Epithelial cell of prostate (primary cell): Measurements from ENCODE around the gene HMGXB3.

Experiments
- DNase-seq: peaks from one replicate; pipeline ENCODE4 v3.0.0-alpha.2; 2011; ENCODE audit warnings: low read depth, low spot score
- H3K27ac ChIP-seq: fragments of 450-650 bp; 2 replicates; pipeline ENCODE4 v1.5.1; 2017; ENCODE audit warnings: mild to moderate bottlenecking

Gene HMGXB3

GRCh38 chr5:150051657-150052195 is 51.2 kb downstream of the HMGXB3 start:
- DNase-seq = no peak
- H3K27ac ChIP-seq = no peak overlapping the region

- DNase-seq = no peak
- no peak overlapping the region for H3K27ac ChIP-seq
Observed at GRCh38 chr5:150052226-150052955, 51.9 kb downstream of the HMGXB3 start.

- DNase-seq = no peak
- no peak overlapping the region for H3K27ac ChIP-seq
Observed at GRCh38 chr5:150052956-150053712, 52.6 kb downstream of the HMGXB3 start.

GRCh38 chr5:150053713-150054392 is 53.3 kb downstream of the HMGXB3 start:
- DNase-seq = no peak

GRCh38 chr5:150054569-150054968 is 54.0 kb downstream of the HMGXB3 start:
- no peak for DNase-seq

More at GRCh38 chr5:150053713-150054392, 53.3 kb downstream of the HMGXB3 start:
- no peak overlapping the region for H3K27ac ChIP-seq

GRCh38 chr5:150055326-150056074 is 55.0 kb downstream of the HMGXB3 start:
- H3K27ac ChIP-seq = no peak overlapping the region
- no peak for DNase-seq

More at GRCh38 chr5:150054569-150054968, 54.0 kb downstream of the HMGXB3 start:
- no peak overlapping the region for H3K27ac ChIP-seq

GRCh38 chr5:150056075-150056443 is 55.5 kb downstream of the HMGXB3 start:
- no peak overlapping the region for H3K27ac ChIP-seq

GRCh38 chr5:150057052-150057451 is 56.5 kb downstream of the HMGXB3 start:
- H3K27ac ChIP-seq = no peak overlapping the region
- no peak for DNase-seq

More at GRCh38 chr5:150056075-150056443, 55.5 kb downstream of the HMGXB3 start:
- DNase-seq = no peak

- no peak for DNase-seq
- H3K27ac ChIP-seq = no peak overlapping the region
Observed at GRCh38 chr5:150057511-150057910, 57.0 kb downstream of the HMGXB3 start.

- no peak overlapping the region for H3K27ac ChIP-seq
- DNase-seq = no peak
Observed at GRCh38 chr5:150057996-150058395, 57.5 kb downstream of the HMGXB3 start.

- no peak for DNase-seq
- H3K27ac ChIP-seq = peak overlapping the region; percentile 3
Observed at GRCh38 chr5:150058480-150059126, 58.1 kb downstream of the HMGXB3 start.

GRCh38 chr5:150059623-150060022 is 59.1 kb downstream of the HMGXB3 start:
- no peak for DNase-seq
- no peak overlapping the region for H3K27ac ChIP-seq

GRCh38 chr5:150060471-150060870 is 59.9 kb downstream of the HMGXB3 start:
- DNase-seq = no peak
- H3K27ac ChIP-seq = no peak overlapping the region

- H3K27ac ChIP-seq = no peak overlapping the region
Observed at GRCh38 chr5:150061538-150061995, 61.0 kb downstream of the HMGXB3 start.

GRCh38 chr5:150062216-150062922 is 61.8 kb downstream of the HMGXB3 start:
- no peak for DNase-seq
- H3K27ac ChIP-seq = no peak overlapping the region

More at GRCh38 chr5:150061538-150061995, 61.0 kb downstream of the HMGXB3 start:
- DNase-seq = no peak

- H3K27ac ChIP-seq = no peak overlapping the region
- no peak for DNase-seq
Observed at GRCh38 chr5:150063638-150064037, 63.1 kb downstream of the HMGXB3 start.

GRCh38 chr5:150064681-150065220 is 64.2 kb downstream of the HMGXB3 start:
- no peak overlapping the region for H3K27ac ChIP-seq
- no peak for DNase-seq

- no peak overlapping the region for H3K27ac ChIP-seq
- no peak for DNase-seq
Observed at GRCh38 chr5:150065346-150065745, 64.8 kb downstream of the HMGXB3 start.
